Measurements from ENCODE around the gene TNFSF8. TPM values are rescaled to one million over a fixed set of nuclear protein-coding genes. Genes with fewer than 3 reads are reported as not detected.

The TNFSF8 gene
- total RNA-seq, 6 experiments from 2014 or later, result not detected

DNA sequence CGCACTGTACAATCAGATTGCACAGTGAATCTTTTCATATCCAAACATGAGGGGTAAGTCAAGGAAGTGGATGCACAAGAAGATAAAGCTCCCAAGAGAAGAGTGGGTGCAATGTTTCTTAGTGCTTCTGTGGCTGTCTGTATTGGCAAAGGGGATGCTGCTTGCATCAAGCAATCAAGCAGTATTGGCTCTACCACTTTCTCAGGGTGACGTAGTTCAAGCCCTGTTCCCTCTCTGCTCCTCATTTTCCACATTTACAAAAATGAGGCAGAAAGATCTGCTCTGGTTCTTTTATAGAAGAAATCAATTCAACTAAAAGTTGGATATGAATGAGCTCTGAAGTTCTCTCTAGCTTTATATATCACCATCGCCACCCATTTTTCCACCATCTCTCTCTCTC, 2.3 kb downstream of the TNFSF8 start:
- H3K4me1 Mint-ChIP-seq (ENCODE audit: low read depth), result no peaks in the 10 kb centered on the region
- H3K36me3 Mint-ChIP-seq (ENCODE audit: low read depth), result no peaks in the 10 kb centered on the region
- H3K4me3 Mint-ChIP-seq, result no peak overlapping the region
- H3K27me3 Mint-ChIP-seq (ENCODE audit: insufficient read depth), result peaks cover 46% of the 10 kb centered on the region
- no peaks in the 10 kb centered on the region for H3K9me3 Mint-ChIP-seq
- H3K27ac Mint-ChIP-seq, result no peak overlapping the region
- TF ChIP-seq CTCF (IDR thresholded peaks at IDR 0.05), result no peak
- DNase-seq, result no peak

GRCh38 chr9:114925672-114926071, 4.7 kb downstream of the TNFSF8 start:
- Mint-ChIP-seq H3K9me3 (no peaks in the 10 kb centered on the region), H3K4me1 (ENCODE audit: low read depth) (no peaks in the 10 kb centered on the region), H3K27me3 (ENCODE audit: insufficient read depth) (peaks cover 45% of the 10 kb centered on the region), H3K36me3 (ENCODE audit: low read depth) (no peaks in the 10 kb centered on the region), H3K4me3 (no peak overlapping the region), H3K27ac (no peak overlapping the region)
- no peak for DNase-seq
- TF ChIP-seq CTCF (IDR thresholded peaks at IDR 0.05), result no peak

- no peaks in the 10 kb centered on the region for H3K4me1 Mint-ChIP-seq (ENCODE audit: low read depth)
- TF ChIP-seq CTCF (IDR thresholded peaks at IDR 0.05), result no peak
- no peaks in the 10 kb centered on the region for H3K36me3 Mint-ChIP-seq (ENCODE audit: low read depth)
- no peak for DNase-seq
- H3K27me3 Mint-ChIP-seq (ENCODE audit: insufficient read depth), result peaks cover 47% of the 10 kb centered on the region
- H3K9me3 Mint-ChIP-seq, result no peaks in the 10 kb centered on the region
- H3K4me3 Mint-ChIP-seq, result no peak overlapping the region
- H3K27ac Mint-ChIP-seq, result no peak overlapping the region
Measured at GRCh38 chr9:114925039-114925438, 5.4 kb downstream of the TNFSF8 start.

DNA sequence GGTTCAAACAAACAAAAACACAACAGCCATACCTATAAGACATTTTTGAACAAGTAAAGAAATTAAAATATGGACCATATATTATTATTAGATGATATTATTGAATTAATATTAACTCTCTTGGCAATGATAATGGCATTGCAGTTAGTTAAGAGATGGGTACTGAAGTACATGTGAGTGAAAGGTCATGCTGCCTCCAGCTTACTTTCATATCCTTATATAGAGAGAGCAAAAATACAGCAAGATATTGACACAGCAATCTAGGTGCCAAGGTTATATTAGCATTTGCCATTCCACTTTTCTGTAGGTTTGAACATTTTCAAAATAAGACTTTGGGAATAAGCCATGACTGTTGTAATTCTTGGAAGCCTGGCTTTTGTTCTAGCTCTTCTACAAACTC, 6.1 kb downstream of the TNFSF8 start:
- H3K27ac Mint-ChIP-seq, result no peak overlapping the region
- no peaks in the 10 kb centered on the region for H3K9me3 Mint-ChIP-seq
- TF ChIP-seq CTCF (IDR thresholded peaks at IDR 0.05), result no peak
- no peaks in the 10 kb centered on the region for H3K36me3 Mint-ChIP-seq (ENCODE audit: low read depth)
- H3K4me3 Mint-ChIP-seq, result no peak overlapping the region
- H3K27me3 Mint-ChIP-seq (ENCODE audit: insufficient read depth), result peaks cover 51% of the 10 kb centered on the region
- no peaks in the 10 kb centered on the region for H3K4me1 Mint-ChIP-seq (ENCODE audit: low read depth)
- no peak for DNase-seq

GRCh38 chr9:114923918-114924317, 6.5 kb downstream of the TNFSF8 start:
- H3K9me3 Mint-ChIP-seq, result no peaks in the 10 kb centered on the region
- no peak overlapping the region for H3K27ac Mint-ChIP-seq
- no peaks in the 10 kb centered on the region for H3K4me1 Mint-ChIP-seq (ENCODE audit: low read depth)
- H3K36me3 Mint-ChIP-seq (ENCODE audit: low read depth), result no peaks in the 10 kb centered on the region
- no peak for DNase-seq
- no peak overlapping the region for H3K4me3 Mint-ChIP-seq
- TF ChIP-seq CTCF (IDR thresholded peaks at IDR 0.05), result no peak
- H3K27me3 Mint-ChIP-seq (ENCODE audit: insufficient read depth), result peaks cover 49% of the 10 kb centered on the region

- DNase-seq, result no peak
- H3K27ac Mint-ChIP-seq, result no peak overlapping the region
Measured at GRCh38 chr9:114921171-114921570, 9.2 kb downstream of the TNFSF8 start.

More at GRCh38 chr9:114921171-114921570, 9.2 kb downstream of the TNFSF8 start:
- no peak for TF ChIP-seq CTCF (IDR thresholded peaks at IDR 0.05)
- Mint-ChIP-seq H3K27me3 (ENCODE audit: insufficient read depth) (peaks cover 47% of the 10 kb centered on the region), H3K4me1 (ENCODE audit: low read depth) (no peaks in the 10 kb centered on the region), H3K4me3 (no peak overlapping the region), H3K36me3 (ENCODE audit: low read depth) (no peaks in the 10 kb centered on the region), H3K9me3 (no peaks in the 10 kb centered on the region)

Data from HFFc6 (cell line).